RWPE1 (cell line): ENCODE measurements around the gene KCNE2.
A peak's percentile ranks its signal among the peaks of the same experiment; 100 is the strongest.

ENCODE experiments used
- CTCF ChIA-PET: fragments of 350-600 bp; sonication (Branson Sonifier 250); formaldehyde crosslinking; extraction: SDS; loops from one replicate; lab custom pipeline; 2021; lab: Yijun Ruan, JAX
- POLR2A ChIA-PET: fragments of 400-600 bp; formaldehyde crosslinking; extraction: SDS; loops from one replicate; lab custom pipeline; 2020; ENCODE audit warnings: antibody characterized with exemption; ENCODE audit not compliant: low non-redundant PET; lab: Yijun Ruan, JAX
- DNase-seq: peaks from one replicate; pipeline ENCODE4 v3.0.0; 2012; ENCODE audit warnings: low spot score
- H3K27ac ChIP-seq: fragments of 450-650 bp; 2 replicates; pipeline ENCODE4 v1.5.1; 2017
- TF ChIP-seq, protein P1 (sequence below): fragments of 450-650 bp; conservative IDR thresholded peaks from 2 replicates; pipeline ENCODE4 v1.5.1; 2017; ENCODE audit warnings: low read depth, mild to moderate bottlenecking

KCNE2 gene

DNA sequence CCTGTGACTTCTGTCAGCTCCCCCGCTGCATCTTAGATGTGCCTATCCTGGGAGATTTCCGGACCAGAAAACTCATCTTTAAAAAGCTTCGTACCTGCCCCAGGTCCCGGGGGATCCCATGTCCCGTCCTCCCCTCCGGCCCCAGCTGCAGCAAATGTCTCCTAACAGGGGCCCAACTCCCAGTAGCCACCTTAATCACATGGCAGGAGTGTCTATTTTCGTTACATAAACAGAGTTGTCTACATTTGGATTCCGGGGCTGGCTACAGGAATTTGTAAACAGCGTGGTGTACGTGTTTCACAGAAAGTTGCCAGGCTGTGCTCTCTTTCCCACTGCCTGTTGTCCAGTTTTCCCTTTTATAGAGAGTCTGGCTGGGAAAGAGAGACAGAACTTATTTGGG is 17.9 kb upstream of the KCNE2 start:
- DNase-seq: no peak
- TF ChIP-seq, protein P1, sequence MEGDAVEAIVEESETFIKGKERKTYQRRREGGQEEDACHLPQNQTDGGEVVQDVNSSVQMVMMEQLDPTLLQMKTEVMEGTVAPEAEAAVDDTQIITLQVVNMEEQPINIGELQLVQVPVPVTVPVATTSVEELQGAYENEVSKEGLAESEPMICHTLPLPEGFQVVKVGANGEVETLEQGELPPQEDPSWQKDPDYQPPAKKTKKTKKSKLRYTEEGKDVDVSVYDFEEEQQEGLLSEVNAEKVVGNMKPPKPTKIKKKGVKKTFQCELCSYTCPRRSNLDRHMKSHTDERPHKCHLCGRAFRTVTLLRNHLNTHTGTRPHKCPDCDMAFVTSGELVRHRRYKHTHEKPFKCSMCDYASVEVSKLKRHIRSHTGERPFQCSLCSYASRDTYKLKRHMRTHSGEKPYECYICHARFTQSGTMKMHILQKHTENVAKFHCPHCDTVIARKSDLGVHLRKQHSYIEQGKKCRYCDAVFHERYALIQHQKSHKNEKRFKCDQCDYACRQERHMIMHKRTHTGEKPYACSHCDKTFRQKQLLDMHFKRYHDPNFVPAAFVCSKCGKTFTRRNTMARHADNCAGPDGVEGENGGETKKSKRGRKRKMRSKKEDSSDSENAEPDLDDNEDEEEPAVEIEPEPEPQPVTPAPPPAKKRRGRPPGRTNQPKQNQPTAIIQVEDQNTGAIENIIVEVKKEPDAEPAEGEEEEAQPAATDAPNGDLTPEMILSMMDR: no peak
- H3K27ac ChIP-seq: no peak overlapping the region
- ChIA-PET POLR2A (no interaction called here), CTCF (interaction anchor here (0.7 to 1.5 kb wide), 2 partner anchors 12 to 421 kb away, joined by 4 to 10 read pairs; no protein-coding TSS in a partner anchor)

DNA sequence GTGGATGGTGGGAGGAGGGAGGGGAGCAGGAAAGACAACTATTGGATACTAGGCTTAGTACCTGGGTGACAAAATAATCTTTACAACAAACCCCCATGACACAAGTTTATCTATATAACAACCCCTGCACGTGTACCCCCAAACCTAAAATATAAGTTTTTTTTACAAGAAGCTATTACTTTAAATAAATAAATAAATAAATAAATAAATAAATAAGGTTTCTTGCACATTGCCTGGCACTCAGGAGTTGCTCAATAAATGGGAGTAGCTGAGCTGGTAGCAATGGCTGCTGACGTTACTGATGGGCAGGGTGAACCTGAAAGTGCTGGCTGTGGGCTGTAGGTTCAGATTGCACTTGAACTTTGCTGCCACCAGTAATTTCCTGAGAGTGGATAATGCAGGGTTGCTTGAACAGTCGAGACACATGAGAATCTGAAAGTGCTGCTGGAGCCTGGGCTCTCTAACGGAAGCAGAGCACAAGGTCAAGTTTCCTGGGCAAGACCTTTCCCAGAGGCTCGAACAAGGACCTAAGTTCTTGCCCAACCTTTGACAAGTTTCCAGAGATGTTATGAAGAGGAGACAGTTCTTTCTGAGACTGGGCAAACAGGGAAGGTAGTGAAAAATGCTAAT is 14.8 kb upstream of the KCNE2 start:
- TF ChIP-seq, protein P1: no peak
- no peak overlapping the region for H3K27ac ChIP-seq
- POLR2A ChIA-PET: no interaction called here
- no peak for DNase-seq
- CTCF ChIA-PET: interaction anchor here (0.6 to 2.5 kb wide), 8 partner anchors 40 to 1126 kb away, joined by 3 to 56 read pairs (median 4); partner anchors contain the start of gene ATP5PO

DNA sequence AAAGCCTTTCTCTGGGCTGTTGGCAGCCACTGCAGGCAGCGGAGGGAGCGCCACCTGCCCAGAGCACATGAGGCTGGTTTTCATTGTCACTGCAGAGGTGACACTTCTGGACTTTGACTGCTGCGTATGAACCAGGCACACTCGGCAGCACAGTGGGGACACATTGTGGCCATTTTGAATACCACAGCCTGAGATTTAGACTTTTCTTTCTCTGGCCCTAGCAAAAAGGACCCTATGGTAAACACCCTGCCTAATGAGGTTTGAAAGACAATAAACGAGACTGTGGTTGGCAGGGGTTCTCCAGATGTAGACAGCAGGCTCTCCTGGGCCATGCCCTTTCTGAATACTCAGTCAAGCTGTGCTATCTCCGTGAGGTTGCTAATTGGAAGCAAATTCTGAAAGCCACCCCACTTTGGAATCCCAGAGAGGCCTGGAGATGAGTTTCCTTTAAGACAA is 12.0 kb upstream of the KCNE2 start:
- ChIA-PET POLR2A (no interaction called here), CTCF (interaction anchor here (3.4 kb wide), 1 partner anchor 428 kb away, joined by 22 read pairs; no protein-coding TSS in a partner anchor)
- TF ChIP-seq, protein P1: peak; percentile 35
- no peak overlapping the region for H3K27ac ChIP-seq
- no peak for DNase-seq

DNA sequence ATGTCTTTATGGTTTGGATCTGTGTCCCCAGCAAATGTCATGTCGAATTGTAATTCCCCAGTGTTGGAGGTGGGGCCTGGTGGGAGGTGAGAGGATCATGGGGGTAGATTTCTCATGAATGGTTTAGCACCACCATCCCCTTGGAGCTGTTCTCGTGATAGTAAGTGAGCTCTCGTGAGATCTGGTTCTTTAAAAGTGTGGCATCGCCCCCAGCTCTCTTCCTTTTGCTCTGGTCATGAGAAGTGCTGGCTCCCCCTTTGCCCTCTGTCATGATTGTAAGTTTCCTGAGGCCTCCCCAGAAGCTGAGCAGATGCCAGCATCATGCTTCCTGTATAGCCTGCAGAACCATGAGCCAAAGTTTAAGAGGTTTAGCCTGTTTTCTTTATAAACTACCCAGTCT is 11.2 kb upstream of the KCNE2 start:
- TF ChIP-seq, protein P1: no peak
- ChIA-PET CTCF (interaction anchor here (0.6 to 3.4 kb wide), 2 partner anchors 112 to 429 kb away, joined by 3 to 22 read pairs; no protein-coding TSS in a partner anchor), POLR2A (no interaction called here)
- H3K27ac ChIP-seq: no peak overlapping the region
- no peak for DNase-seq

DNA sequence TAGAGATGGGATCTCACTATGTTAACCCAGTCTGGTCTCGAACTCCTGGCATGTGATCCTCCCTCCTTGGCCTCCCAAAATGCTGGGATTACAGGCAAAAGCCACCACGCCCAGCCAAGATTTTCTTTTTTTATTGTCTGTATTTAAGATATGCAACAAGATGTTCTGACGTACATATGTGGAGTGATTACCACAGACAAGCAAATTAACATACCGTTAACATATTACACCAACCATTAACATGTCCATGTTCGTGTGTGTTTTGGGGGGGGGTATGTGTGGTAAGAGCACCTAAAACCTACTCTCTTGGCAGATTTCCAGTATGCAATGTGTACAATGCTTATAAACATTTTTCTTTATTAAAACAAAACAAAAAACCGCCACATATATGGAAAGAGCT is 10.6 kb upstream of the KCNE2 start:
- POLR2A ChIA-PET: no interaction called here
- CTCF ChIA-PET: interaction anchor here (0.6 to 3.4 kb wide), 2 partner anchors 112 to 429 kb away, joined by 3 to 22 read pairs; no protein-coding TSS in a partner anchor
- TF ChIP-seq, protein P1: no peak
- DNase-seq: no peak
- H3K27ac ChIP-seq: no peak overlapping the region

DNA sequence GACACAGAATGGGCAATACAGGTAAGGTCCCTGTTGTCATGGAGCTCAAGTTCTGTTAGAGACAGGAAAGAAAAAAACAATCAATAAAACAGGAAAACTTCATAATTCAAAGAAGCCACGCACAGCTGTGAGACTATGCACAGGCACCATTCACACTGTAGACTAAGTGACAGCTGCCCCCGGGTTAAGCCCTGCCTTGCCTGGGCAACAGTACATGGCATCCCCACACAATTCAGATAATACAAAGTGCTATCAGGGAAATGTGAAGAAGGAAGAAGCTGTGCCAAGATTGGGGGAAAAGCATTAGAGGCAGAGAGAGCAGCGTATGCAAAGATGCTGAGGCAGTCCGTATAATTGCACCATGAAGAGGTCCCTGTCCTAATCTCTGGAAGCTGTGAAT is 9.0 kb upstream of the KCNE2 start:
- no peak overlapping the region for H3K27ac ChIP-seq
- CTCF ChIA-PET: interaction anchor here (0.6 to 1.4 kb wide), 3 partner anchors 8 to 431 kb away, joined by 3 read pairs; no protein-coding TSS in a partner anchor
- POLR2A ChIA-PET: no interaction called here
- no peak for DNase-seq
- TF ChIP-seq, protein P1: no peak
